Endometrium (tissue), 2 donors: Measurements from ENCODE around the gene CNNM4.

Experiments
- FAIRE-seq: peaks from 2 replicates; lab custom pipeline; 2012; peaks lifted over from hg19 to GRCh38; lab: Jason Lieb, UNC
- donor health status: control.
- donor health status: control.

The CNNM4 gene

GRCh38 chr2:96860065-96861029 lies 99.6 kb downstream of the CNNM4 start:
- FAIRE-seq, result no peak

- FAIRE-seq, result no peak
Observed at GRCh38 chr2:96861074-96861473, 100.4 kb downstream of the CNNM4 start.
